ENCODE measurements around the gene ANAPC1.
"Not testable (repeated sequence)": the region's sequence is repeated elsewhere in the genome, so short reads cannot be mapped to it uniquely, and the experiment has no call there.

DNA sequence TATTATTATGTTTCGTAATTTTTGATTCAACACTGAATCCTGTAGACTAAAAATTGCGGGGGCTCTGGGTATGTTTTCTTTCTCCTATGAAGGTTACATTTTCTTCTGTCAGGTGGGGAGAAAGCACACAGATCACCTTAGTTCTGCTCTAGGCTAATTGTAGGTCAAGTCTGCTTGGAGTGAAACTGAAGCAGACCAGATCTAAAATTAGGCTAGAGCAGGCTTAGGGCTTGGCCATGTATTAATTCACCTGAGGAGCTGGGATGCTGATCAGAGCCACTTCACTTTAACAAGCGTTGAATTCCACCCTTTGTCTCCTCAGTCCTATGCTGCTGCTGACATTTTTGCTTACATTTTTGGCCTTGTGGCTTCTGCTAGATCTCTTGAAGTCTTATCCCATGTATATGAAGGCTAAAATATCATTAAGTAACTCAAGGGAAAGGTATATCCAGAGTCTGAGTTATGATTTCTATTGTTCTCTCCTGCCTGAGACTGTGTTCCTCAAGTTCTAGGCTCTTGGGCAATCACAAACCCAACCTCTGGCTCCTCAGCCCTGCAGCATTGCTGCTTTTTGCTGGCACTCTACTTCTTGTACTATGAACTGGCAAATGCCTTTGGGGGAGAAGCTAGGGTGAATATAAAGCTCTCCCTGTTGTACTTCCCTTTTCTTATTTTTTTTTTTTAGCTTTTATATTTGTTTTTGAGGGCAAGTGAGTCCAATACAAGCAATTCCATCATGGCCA, 112.9 kb downstream of the ANAPC1 start:
- TF ChIP-seq, protein P1, sequence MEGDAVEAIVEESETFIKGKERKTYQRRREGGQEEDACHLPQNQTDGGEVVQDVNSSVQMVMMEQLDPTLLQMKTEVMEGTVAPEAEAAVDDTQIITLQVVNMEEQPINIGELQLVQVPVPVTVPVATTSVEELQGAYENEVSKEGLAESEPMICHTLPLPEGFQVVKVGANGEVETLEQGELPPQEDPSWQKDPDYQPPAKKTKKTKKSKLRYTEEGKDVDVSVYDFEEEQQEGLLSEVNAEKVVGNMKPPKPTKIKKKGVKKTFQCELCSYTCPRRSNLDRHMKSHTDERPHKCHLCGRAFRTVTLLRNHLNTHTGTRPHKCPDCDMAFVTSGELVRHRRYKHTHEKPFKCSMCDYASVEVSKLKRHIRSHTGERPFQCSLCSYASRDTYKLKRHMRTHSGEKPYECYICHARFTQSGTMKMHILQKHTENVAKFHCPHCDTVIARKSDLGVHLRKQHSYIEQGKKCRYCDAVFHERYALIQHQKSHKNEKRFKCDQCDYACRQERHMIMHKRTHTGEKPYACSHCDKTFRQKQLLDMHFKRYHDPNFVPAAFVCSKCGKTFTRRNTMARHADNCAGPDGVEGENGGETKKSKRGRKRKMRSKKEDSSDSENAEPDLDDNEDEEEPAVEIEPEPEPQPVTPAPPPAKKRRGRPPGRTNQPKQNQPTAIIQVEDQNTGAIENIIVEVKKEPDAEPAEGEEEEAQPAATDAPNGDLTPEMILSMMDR (IDR thresholded peaks at IDR 0.05; ENCODE audit: low read depth, low read length, missing input control) = not testable (repeated sequence)
- not testable (repeated sequence) for TF ChIP-seq JUND (IDR thresholded peaks at IDR 0.05); GABPA (IDR thresholded peaks at IDR 0.05 in 1 of 2, conservative IDR thresholded peaks at IDR 0.05 in 1 of 2); RAD21 (IDR thresholded peaks at IDR 0.05); TAF1 (conservative IDR thresholded peaks at IDR 0.05)

All from liver (tissue), 3 donors.